NCI-H1417 (cell line): ENCODE data around the gene CLEC2L.
"Not testable (repeated sequence)": the region's sequence is repeated elsewhere in the genome, so short reads cannot be mapped to it uniquely, and the experiment has no call there.

Experiments used
- DNase-seq, 3 experiments: peaks; one replicate each; lab custom pipeline; 2025; lab: John Stamatoyannopoulos, UW

The CLEC2L gene

DNA sequence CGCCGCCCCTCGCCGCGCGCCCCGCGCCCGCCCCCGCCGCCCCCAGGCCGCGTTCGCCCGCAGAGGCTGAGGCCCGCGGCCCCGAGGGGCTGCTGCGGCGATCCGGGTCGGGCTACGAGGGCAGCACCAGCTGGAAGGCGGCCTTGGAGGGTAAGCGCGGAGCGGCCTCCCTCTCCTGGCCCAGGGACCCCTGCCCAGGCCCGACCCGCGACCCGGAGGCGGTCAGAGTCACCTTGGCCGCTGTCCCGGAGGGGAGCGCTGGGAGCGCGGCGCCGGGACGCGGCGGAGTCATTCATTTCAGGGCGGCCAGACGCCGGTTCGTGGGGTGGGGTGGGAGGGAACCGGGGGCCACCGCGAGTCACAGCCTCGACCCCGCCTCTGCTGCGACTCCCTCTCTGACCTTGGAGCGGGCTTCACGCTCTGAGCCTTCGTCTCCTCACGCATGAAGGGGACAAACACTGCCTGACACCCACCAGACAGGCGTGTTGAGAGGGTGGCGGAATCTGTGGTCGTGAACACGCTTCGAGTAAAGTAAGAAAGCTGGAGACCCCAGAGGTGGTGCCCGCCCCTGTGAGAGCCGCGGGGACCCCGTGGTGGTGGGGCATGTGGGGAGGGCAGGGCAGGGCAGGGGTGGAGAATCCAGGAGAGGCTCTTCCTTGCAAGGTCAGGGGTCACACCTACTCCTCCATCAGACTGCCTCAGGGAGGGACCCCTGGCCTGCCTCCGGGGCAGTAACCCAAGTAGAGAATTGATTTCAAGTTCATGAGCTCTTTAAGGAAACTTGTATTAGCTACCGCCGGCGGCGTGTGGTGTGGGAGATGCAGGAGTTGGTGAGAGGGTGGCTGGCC is 707 bp downstream of the CLEC2L start:
- DNase-seq: no peak

DNA sequence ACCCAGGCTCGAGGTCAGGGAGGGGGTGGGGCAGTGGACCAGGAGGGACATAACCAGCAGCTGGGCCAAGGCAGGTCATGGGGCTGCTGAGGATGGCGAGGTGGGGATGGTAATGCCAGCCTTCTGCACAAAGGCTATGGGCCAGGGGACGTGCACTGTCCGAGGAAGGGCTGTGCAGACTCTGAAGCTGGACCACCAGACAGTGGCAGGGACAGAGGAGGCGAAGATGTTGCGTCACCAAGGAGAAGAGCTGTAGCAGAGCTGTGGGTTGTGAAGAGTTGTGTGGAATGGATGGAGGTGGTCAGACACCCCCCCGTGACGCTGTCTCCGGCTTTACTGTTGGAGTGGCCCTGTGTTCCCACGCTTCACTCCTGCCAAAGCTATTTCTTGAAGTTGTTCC is 1.8 kb downstream of the CLEC2L start:
- DNase-seq: no peak

DNA sequence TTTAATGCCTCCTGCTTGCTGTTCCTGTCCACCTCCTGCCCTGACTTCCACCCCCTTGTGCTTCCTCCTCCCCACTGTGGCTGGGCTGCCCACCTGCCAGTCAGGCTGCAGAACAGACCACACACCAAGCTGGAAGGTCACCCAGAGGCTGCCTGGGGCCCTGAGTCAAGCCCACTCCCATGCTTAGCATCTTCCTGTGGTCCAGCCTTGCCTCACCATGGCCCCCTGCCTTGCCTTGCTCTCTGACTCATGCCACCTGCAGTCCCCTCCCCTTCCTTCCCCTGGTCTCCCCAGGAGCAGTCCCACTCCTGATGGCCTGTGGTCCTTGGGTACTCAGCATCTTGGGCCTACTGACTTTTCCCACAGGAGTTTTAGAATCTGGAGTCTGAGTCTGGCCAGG is 2.3 kb downstream of the CLEC2L start:
- no peak for DNase-seq

DNA sequence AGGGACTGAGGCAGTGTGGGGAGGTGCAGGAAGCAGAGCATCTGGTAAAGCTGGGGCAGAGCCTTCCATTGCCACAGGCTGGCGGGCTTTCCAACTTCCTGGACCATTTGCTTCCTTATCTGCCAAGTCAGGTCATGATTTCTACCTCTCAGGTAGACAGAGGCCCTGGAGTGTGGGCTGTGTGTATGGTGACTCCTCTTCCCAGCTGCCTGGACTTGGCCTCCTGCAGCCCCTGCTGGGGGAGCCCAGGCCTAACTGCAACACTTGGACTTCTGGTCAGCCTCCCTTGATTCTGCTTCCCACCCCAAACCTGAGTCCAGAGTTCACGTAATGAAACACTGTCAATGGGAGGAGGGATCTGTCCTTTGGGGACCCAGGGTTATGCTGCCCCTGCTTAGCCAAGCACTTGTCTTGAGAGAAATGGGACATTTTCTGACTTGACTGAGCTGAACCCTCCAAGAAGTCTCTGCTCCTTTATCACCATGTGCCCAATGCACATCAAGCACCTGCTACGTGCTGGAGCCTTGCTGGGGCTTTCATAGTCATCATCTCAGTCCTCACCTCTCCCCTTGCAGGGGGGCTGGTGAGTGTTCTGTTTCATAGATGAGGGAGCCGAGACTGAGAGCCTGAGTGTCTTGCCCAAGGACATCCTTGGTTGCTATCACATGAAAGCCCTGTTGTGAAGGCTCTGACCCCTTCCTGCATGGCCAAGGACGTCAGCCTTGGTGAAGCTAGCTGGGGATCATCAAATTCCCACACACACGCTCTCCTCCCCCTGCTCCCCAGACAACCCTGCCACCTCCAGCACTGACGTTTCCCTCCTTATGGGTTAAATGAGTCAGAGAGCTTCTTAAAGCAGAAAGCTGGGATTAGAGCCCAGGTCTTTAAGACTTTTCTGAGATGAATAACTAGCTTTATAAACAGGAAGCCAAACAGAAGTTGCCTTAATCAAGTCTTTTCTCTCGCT is 3.4 kb downstream of the CLEC2L start:
- DNase-seq: no peak

DNA sequence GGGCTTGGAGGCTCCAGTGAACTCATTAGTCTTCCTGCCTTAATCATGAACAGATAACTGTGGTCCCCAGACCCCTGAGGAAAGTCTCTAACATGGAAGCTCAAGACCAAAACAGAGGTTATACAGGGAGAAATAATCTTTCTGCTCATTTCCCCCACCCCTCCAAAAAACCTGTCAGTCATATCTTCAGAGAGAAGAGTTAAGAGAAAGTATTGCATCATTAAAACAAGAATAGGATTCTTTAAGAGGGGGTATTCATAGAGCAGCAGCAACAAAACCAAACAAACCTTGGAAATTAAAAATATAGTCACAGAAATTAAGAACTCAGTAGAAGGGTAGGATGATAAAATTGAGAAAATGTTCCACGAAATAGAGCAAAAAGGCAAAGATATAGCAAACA is 7.6 kb downstream of the CLEC2L start:
- DNase-seq: no peak

DNA sequence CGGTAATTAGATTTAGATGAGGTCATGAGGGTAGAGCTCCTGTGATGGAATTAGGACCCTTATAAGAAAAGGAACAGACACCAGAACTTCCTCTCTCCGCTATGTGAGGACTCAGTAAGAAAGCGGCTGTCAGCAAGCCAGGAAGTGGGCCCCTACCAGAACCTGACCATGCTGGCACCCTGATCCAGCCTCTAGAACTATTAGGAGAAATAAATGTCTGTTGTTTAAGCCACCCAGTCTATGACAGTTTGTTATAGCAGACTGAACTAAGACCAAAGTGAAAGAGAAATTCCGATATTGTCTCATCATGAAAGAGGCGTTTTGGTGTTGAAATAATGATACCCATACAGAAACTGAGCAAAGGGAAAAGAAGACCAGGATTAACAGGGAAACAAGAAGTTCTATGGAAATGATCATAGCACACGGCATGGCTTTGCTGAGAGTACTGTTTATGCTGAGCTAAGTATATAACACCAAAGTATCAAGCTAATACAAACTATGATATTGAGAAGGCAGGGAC is 9.2 kb downstream of the CLEC2L start:
- no peak for DNase-seq

DNA sequence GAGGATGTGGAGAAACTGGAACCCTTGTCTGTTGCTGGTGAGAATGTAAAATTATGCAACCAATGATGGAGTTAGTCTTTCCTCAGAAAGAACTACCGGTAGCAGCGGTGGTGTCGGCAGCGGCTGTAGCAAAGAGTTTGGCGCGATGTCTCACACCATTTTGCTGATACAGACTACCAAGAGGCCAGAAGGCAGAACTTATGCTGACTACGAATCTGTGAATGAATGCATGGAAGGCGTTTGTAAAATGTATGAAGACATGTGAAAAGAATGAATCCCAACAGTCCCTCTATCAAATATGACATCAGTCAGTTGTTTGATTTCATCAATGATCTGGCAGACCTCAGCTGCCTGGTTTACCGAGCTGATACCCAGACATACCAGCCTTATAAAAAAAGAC is 10.6 kb downstream of the CLEC2L start:
- DNase-seq: no peak

DNA sequence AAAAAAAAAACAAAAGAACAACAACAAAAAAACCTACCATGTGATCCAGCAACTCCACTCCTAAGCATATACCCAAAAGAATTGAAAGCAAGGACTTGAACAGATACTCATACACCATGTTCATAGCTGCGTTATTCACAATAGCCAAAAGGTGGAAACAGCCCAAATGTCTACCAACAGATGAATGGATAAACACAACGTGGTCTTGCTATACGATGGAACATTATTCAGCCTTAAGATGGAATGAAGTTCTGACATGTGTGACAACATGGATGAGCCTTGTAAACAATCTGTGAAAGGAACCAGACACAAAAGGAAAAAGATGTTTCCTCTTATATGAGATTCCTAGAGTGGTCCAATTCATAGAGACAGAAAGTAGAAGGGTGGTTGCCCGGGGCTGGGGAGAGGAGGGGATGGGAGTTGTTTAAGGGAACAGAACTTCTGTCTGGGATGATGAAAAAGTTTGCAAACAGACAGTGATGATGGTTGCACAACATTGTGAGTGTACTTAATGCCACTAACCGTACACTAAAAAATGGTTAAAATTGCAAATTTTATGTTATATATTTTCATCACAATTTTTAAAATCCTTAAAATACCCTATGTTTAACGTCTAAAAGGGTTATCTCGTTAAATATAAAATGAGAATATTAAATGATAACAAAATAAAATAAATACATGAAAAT is 11.6 kb downstream of the CLEC2L start:
- no peak for DNase-seq

DNA sequence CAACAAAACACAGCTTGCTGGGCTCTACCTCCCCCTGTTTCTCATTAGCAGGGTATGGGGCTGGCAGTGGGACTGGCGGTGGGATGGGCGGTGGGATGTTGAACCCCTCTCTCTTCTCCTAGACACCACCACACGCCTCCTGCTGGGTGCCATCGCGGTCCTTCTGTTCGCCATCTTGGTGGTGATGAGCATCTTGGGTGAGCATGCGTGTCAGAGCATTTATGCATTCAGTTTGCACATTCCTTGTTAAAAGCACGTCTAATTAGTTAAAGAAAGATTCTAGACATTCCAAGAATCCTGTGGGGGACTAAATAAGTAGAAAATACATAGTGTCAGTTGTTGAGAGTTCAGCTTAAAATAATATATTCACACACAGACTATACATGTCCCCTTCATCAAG is 12.7 kb downstream of the CLEC2L start:
- no peak for DNase-seq

DNA sequence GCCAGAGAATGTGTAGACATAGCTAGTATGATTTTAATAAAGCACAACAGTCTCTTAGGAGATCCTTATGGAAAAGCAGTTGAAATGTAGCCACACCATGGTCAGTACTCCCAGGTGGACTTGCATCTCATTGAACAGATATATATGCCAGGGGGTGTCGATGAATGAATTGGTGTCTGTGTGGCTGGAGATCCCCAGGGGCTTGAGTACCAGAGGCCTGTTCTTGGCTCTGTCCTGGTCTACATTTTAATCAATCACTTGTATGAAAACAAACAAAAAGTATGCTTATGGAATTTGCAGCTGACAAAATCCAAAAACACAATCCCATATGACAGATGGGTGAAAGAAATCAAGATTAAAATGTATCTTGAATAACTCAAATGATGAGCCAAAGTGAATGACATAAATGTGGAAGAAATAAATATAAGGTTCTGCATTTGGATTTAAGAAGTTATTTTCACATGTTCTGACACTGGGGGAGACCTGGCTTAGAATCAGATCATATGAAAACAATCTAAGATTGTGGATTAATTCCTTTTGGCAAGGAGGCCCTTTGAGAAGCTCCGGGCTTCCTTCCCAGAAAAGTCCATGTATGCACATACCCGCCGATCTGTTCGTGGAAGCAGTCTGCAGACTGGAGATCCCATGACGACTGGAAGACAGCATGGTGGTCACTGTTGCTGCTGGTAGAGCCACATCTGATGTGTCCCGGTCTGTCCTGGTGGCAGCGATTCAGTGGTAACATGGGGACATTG is 15.6 kb downstream of the CLEC2L start:
- DNase-seq: no peak

DNA sequence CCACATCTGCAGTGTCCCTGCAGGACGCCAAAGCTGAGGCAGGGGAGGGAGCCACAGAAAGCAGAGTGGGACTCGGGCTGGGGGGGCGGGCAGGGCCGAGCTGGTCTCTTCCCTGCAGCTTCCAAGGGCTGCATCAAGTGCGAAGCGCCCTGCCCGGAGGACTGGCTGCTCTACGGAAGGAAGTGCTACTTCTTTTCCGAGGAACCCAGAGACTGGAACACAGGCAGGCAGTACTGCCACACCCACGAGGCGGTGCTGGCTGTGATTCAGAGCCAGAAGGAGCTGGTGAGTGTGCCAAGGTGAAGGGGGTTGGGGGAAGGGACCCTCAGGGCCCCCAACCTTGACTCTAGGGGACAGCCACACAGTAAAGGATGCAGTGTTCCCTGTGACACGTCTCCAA is 16.7 kb downstream of the CLEC2L start:
- DNase-seq: no peak

DNA sequence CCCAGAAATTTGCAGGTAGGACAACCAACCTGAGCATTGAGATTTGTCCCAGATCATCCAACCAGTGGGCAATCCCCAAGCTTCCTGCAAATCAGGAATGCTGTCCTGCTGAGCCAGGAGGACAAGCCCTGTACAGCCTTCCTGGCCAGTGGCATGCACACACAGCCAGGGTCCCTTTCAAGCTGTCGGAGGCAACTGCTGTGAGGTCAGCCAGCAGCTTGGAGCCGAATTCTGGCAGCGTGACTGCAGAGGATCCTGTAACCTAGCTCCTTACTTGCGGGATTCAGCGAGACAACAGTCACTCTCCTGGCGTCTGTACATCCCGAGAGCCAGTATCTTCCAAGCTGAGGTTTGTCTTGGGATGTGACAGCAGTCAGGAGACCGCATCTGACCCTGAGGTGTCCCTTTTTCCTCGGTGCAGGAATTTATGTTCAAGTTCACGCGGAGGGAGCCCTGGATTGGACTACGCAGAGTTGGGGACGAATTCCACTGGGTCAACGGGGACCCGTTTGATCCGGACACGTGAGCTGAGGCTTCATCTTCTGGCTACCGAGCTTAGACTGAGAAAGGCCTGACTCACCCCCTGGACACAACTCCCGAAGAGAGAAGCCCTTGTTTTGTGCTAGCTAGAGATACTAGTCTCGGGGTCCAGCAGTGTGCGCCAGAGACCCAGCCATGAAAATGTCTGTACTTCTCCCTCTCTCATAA is 18.3 kb downstream of the CLEC2L start:
- DNase-seq: no peak

DNA sequence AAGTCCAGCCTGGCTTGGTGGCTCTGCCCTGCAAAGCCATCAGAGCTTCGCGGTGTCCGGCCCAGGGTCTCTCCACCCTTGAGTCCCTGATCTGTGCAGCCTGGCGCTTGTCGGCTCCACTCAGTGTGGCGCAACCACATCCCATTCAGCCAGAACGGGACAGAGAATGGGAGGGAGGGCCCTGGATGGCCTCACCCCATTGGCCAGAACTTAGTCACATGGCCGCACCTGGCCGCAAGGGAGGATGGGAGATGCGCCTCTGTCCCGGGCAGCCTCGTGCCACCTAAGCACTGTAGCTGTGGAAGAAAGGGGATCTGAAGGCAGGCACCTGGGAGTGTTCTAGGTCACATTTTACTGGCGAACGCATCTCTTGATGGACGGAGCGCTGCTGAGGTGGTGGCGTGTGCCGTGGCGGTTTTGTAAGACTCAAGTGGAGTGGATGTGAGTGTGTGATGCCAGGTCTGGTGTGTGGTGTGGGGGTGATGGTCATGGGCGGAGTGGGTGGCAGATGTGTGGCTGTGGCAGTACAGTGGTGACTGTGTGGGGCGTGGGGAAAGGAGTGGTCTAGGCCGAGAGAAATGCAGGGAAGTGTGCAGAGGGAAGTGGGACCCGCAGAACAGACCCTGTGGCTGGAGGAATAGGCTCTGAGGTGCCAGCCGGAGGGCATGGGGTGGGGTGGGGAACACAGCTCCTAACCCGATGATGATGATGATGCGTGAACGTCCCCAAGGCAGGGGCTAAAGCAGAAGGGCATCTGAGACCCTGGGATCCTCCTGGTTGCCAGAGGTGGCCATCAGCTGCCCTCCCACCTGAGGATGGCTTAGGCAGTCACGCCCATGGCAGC is 19.0 kb downstream of the CLEC2L start:
- DNase-seq: no peak

DNA sequence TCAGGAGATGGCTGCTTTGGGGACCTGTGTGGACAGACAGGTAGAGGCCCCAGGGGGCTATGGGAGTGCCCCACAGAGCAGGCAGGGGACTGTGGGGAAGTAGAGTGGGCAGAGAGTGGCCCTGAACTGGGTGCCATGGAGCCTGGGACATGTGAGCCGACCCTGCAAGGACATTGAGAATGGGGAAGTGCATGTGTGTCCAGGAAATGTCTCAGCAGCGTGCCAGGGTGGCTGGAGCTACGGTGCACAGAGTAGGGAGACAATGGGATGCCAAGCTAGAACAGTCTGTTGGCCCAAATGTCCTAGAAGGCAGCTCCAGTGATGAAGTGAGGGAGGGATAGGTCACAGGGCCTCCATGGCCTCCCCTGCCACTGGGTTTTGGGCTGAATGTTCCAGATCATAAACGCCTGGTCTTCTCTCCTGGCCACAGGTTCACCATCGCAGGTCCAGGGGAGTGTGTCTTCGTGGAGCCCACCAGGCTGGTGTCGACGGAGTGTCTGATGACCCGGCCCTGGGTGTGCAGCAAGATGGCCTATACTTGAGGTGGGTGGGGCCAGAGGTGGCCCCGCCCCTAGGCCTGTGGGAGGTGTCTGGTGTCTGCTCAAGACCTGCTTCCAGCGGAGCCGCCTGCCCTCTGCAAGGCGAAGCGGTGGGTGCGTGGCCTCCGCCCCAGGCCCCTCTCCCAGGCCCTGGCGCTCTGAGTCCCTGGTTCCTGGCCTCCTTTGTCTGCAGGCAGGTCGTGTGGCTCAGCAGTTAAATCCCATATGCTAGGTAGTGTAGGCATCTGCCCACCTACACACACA is 20.5 kb downstream of the CLEC2L start:
- no peak for DNase-seq

DNA sequence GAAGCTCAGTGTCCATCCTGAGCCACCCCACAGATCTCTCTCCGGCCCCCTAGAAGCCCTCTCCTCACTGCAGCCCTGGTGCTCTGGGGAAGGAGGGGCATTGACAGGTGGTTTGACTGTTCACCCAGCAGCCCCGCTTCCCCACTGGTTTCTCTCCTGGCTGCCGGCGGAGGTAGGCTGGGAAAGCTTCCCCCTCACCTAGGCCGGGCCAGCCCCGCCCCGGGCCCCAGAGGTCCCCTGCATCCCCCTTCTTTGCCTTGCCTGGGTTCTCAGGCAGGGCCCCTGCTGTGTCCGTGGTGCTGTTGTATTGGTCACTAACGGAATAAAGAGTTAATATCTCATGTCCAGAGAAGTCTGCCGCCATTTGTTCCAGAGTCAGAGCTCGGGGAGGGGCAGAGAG is 21.2 kb downstream of the CLEC2L start:
- no peak for DNase-seq

DNA sequence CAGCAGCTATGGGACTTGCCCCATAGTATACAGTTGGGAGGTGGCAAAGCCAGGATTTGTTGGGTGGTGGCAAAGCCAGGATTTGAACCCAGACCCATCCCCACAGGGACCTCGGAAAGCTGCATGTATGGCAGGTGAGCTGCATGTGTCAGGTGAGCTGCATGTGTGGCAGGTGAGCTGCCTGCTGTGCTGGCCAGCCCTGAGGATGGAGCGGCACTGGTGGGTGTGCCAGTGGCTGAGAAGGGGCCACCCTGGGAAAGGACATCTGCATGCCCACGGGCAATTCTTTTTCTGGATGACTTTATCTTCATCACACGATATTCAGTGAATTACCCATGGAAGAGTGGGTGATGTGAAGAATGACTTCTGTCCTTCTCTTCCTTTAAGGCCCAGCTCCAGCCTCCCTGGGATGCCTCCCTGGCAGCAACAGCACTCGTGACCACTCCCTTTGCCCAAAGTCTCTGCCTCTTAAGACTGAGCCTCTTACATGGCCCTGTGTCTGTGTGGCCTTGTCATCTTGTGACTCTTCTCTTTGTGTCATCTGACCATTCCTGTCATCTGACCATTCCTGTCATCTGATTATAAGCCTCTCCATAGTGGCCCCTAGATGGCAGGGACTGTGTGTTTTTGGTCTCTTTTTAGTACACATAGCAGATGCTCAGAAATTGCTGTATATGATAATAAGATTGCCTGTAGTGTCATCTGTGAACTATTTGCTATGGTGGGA is 25.0 kb downstream of the CLEC2L start:
- DNase-seq: no peak

DNA sequence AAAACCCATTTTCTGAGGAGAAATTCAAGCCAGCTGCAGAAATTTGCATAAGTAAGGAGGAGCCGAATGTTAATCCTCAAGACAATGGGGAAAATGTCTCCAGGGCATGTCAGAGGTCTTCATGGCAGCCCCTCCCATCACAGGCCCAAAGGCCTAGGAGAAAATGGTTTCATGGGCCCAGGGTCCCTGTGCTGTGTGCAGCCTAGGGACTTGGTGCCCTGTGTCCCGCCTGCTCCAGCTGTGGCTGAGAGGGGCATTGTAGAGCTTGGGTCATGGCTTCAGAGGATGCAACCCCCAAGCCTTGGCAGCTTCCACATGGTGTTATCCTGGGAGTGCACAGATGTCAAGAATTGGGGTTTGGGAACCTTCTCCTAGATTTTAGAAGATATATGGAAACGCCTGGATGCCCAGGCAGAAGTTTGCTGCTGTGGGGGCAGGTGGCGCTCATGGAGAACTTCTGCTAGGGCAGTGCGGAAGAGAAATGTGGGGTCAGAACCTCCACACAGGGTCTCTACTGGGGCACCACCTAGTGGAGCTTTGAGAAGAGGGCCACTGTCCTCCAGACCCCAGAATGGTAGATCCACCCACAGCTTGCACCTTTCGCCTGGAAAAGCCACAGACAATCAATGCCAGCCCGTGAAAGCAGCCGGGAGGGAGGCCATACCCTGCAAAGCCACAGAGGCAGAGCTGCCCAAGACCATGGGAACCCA is 30.7 kb downstream of the CLEC2L start:
- not testable (repeated sequence) for DNase-seq
